Bone marrow (tissue), 2 donors: ENCODE data around the gene ULBP1.
"Not testable (repeated sequence)": the region's sequence is repeated elsewhere in the genome, so short reads cannot be mapped to it uniquely, and the experiment has no call there.

Experiments
- DNase-seq, 2 donors: peaks; one replicate each; lab custom pipeline; 2025; lab: John Stamatoyannopoulos, UW

Gene ULBP1

GRCh38 chr6:149975400-149975799, 11.7 kb downstream of the ULBP1 start:
- DNase-seq, result no peak

GRCh38 chr6:149977221-149977620, 13.5 kb downstream of the ULBP1 start:
- DNase-seq, result no peak

- DNase-seq, result no peak
Measured at GRCh38 chr6:149978610-149979009, 14.9 kb downstream of the ULBP1 start.

- no peak for DNase-seq
Measured at GRCh38 chr6:149979293-149979692, 15.6 kb downstream of the ULBP1 start.

- no peak for DNase-seq
Measured at GRCh38 chr6:149983145-149983544, 19.4 kb downstream of the ULBP1 start.

GRCh38 chr6:149984773-149985172, 21.0 kb downstream of the ULBP1 start:
- DNase-seq, result no peak

- no peak for DNase-seq
Measured at GRCh38 chr6:149985481-149985937, 21.8 kb downstream of the ULBP1 start.

- DNase-seq, result no peak
Measured at GRCh38 chr6:149987602-149988107, 23.9 kb downstream of the ULBP1 start.

GRCh38 chr6:149988550-149989346, 25.0 kb downstream of the ULBP1 start:
- DNase-seq, result no peak

- no peak for DNase-seq
Measured at GRCh38 chr6:149990212-149990660, 26.5 kb downstream of the ULBP1 start.

GRCh38 chr6:149990661-149991471, 27.1 kb downstream of the ULBP1 start:
- DNase-seq, result no peak

- not testable (repeated sequence) for DNase-seq
Measured at GRCh38 chr6:149991472-149991795, 27.7 kb downstream of the ULBP1 start.

GRCh38 chr6:149991838-149992237, 28.1 kb downstream of the ULBP1 start:
- DNase-seq, result no peak

- no peak for DNase-seq
Measured at GRCh38 chr6:149995235-149995750, 31.6 kb downstream of the ULBP1 start.

GRCh38 chr6:149995971-149996370, 32.2 kb downstream of the ULBP1 start:
- no peak for DNase-seq

- DNase-seq, result no peak
Measured at GRCh38 chr6:149999636-150000035, 35.9 kb downstream of the ULBP1 start.

- DNase-seq, result no peak
Measured at GRCh38 chr6:150001295-150002008, 37.7 kb downstream of the ULBP1 start.

- no peak for DNase-seq
Measured at GRCh38 chr6:150002710-150003109, 39.0 kb downstream of the ULBP1 start.

- DNase-seq, result not testable (repeated sequence)
Measured at GRCh38 chr6:150003599-150003998, 39.9 kb downstream of the ULBP1 start.

GRCh38 chr6:150004101-150004782, 40.5 kb downstream of the ULBP1 start:
- no peak for DNase-seq
